Measurements from ENCODE around the gene MAD1L1. TPM values are rescaled to one million over a fixed set of nuclear protein-coding genes. Genes with fewer than 3 reads are reported as not detected.
"Not testable (repeated sequence)": the region's sequence is repeated elsewhere in the genome, so short reads cannot be mapped to it uniquely, and the experiment has no call there.

MAD1L1 gene
- polyA plus RNA-seq, 1 experiment = 32.0 TPM

- Histone ChIP-seq H3K36me3 (ENCODE audit: control insufficient read depth, insufficient read depth, low read length) (peaks cover 10% of the 10 kb centered on the region), H3K27me3 (ENCODE audit: control insufficient read depth, insufficient read depth, low read length) (no peaks in the 10 kb centered on the region), H3K4me3 (ENCODE audit: low read depth, low read length) (no peak overlapping the region)
- TF ChIP-seq CTCF (IDR thresholded peaks at IDR 0.05; ENCODE audit: insufficient read depth, low read depth, low read length) = no peak
- POLR2A ChIA-PET = no interaction called here
- CTCF ChIA-PET = interaction anchor here (0.8 to 2.1 kb wide), 3 partner anchors 11 to 325 kb away, joined by 3 to 9 read pairs (median 3); no protein-coding TSS in a partner anchor
- no peak for DNase-seq (ENCODE audit: low read depth)
Observed at GRCh38 chr7:1883834-1884582, 348.7 kb downstream of the MAD1L1 start.

- ChIA-PET POLR2A (no interaction called here), CTCF (interaction anchor here (0.8 to 2.1 kb wide), 5 partner anchors 12 to 326 kb away, joined by 3 to 9 read pairs (median 3); no protein-coding TSS in a partner anchor)
- Histone ChIP-seq H3K27me3 (ENCODE audit: control insufficient read depth, insufficient read depth, low read length) (no peaks in the 10 kb centered on the region), H3K36me3 (ENCODE audit: control insufficient read depth, insufficient read depth, low read length) (peaks cover 10% of the 10 kb centered on the region), H3K4me3 (ENCODE audit: low read depth, low read length) (no peak overlapping the region)
- TF ChIP-seq CTCF (IDR thresholded peaks at IDR 0.05; ENCODE audit: insufficient read depth, low read depth, low read length) = no peak
- DNase-seq (ENCODE audit: low read depth) = peak; percentile 44
Observed at GRCh38 chr7:1883031-1883761, 349.5 kb downstream of the MAD1L1 start.

GRCh38 chr7:1882451-1882850 lies 350.3 kb downstream of the MAD1L1 start:
- Histone ChIP-seq H3K4me3 (ENCODE audit: low read depth, low read length) (no peak overlapping the region), H3K36me3 (ENCODE audit: control insufficient read depth, insufficient read depth, low read length) (peaks cover 5% of the 10 kb centered on the region), H3K27me3 (ENCODE audit: control insufficient read depth, insufficient read depth, low read length) (no peaks in the 10 kb centered on the region)
- CTCF ChIA-PET = interaction anchor here (0.9 to 2.1 kb wide), 3 partner anchors 12 to 20 kb away, joined by 3 to 9 read pairs (median 3); no protein-coding TSS in a partner anchor
- POLR2A ChIA-PET = no interaction called here
- no peak for DNase-seq (ENCODE audit: low read depth)
- no peak for TF ChIP-seq CTCF (IDR thresholded peaks at IDR 0.05; ENCODE audit: insufficient read depth, low read depth, low read length)

GRCh38 chr7:1881946-1882345 lies 350.8 kb downstream of the MAD1L1 start:
- DNase-seq (ENCODE audit: low read depth) = no peak
- ChIA-PET CTCF (interaction anchor here (1.3 to 2.1 kb wide), 2 partner anchors 13 to 19 kb away, joined by 3 to 9 read pairs; no protein-coding TSS in a partner anchor), POLR2A (interaction anchor here (0.5 kb wide), 1 partner anchor 333 kb away, joined by 15 read pairs; no protein-coding TSS in a partner anchor)
- TF ChIP-seq CTCF (IDR thresholded peaks at IDR 0.05; ENCODE audit: insufficient read depth, low read depth, low read length) = no peak
- Histone ChIP-seq H3K4me3 (ENCODE audit: low read depth, low read length) (no peak overlapping the region), H3K27me3 (ENCODE audit: control insufficient read depth, insufficient read depth, low read length) (no peaks in the 10 kb centered on the region), H3K36me3 (ENCODE audit: control insufficient read depth, insufficient read depth, low read length) (no peaks in the 10 kb centered on the region; the same call in none of the 2 replicates)

GRCh38 chr7:1876641-1877040 lies 356.1 kb downstream of the MAD1L1 start:
- H3K36me3 ChIP-seq (ENCODE audit: control insufficient read depth, insufficient read depth, low read length); H3K27me3 ChIP-seq (ENCODE audit: control insufficient read depth, insufficient read depth, low read length); H3K4me3 ChIP-seq (ENCODE audit: low read depth, low read length); DNase-seq (ENCODE audit: low read depth); CTCF ChIA-PET; POLR2A ChIA-PET: not testable (repeated sequence)
